GM18909 (cell line): ENCODE measurements around the gene AMD1.
"Not testable (repeated sequence)": the region's sequence is repeated elsewhere in the genome, so short reads cannot be mapped to it uniquely, and the experiment has no call there.

ENCODE experiments used
- ATAC-seq: cut with Tn5 transposase; IDR thresholded peaks from one replicate; pipeline ENCODE4 v1.9.1; 2021; ENCODE audit warnings: mild to moderate bottlenecking; ENCODE audit not compliant: unreplicated experiment, poor library complexity

AMD1 gene

GRCh38 chr6:110873981-110874879 lies at the start of gene AMD1:
Gene AMD1, plus strand, starts transcription at chr6:110874785. Its CDS starts 321 bp downstream, at chr6:110875106.
- ATAC-seq, result peak; percentile 77

GRCh38 chr6:110826236-110827129 lies 48.1 kb upstream of the AMD1 start:
- no peak for ATAC-seq

GRCh38 chr6:110828396-110828795 lies 46.2 kb upstream of the AMD1 start:
- ATAC-seq, result no peak

- no peak for ATAC-seq
Measured at GRCh38 chr6:110831405-110831804, 43.2 kb upstream of the AMD1 start.

GRCh38 chr6:110833831-110834230 lies 40.8 kb upstream of the AMD1 start:
- ATAC-seq, result no peak

GRCh38 chr6:110835751-110836150 lies 38.8 kb upstream of the AMD1 start:
- not testable (repeated sequence) for ATAC-seq

- ATAC-seq, result no peak
Measured at GRCh38 chr6:110841266-110841665, 33.3 kb upstream of the AMD1 start.

- ATAC-seq, result no peak
Measured at GRCh38 chr6:110849781-110850180, 24.8 kb upstream of the AMD1 start.

GRCh38 chr6:110852773-110853172 lies 21.8 kb upstream of the AMD1 start:
- no peak for ATAC-seq

GRCh38 chr6:110853754-110854477 lies 20.7 kb upstream of the AMD1 start:
- no peak for ATAC-seq

- no peak for ATAC-seq
Measured at GRCh38 chr6:110856296-110856695, 18.3 kb upstream of the AMD1 start.

GRCh38 chr6:110858016-110858415 lies 16.6 kb upstream of the AMD1 start:
- no peak for ATAC-seq

- ATAC-seq, result no peak
Measured at GRCh38 chr6:110858562-110859214, 15.9 kb upstream of the AMD1 start.

- ATAC-seq, result peak; percentile 58
Measured at GRCh38 chr6:110859335-110859792, 15.2 kb upstream of the AMD1 start.

GRCh38 chr6:110864824-110865223 lies 9.8 kb upstream of the AMD1 start:
- ATAC-seq, result no peak

- peak; percentile 17 for ATAC-seq
Measured at GRCh38 chr6:110874880-110875547, 429 bp downstream of the AMD1 start.

- ATAC-seq, result peak; percentile 18
Measured at GRCh38 chr6:110875548-110876169, 1.1 kb downstream of the AMD1 start.

- ATAC-seq, result peak; percentile 48
Measured at GRCh38 chr6:110876170-110876773, 1.7 kb downstream of the AMD1 start.
